HepG2 (cell line): ENCODE measurements around the gene CDK17.

ENCODE experiments used
- BCL3 ChIP-seq: sonication (generic); formaldehyde crosslinking; IDR thresholded peaks from 2 replicates; pipeline ENCODE4 v1.5.1; 2020; ENCODE audit warnings: mild to moderate bottlenecking, missing genetic modification reagents, moderate library complexity
- CTCF ChIP-seq: sonication (generic); formaldehyde crosslinking; IDR thresholded peaks from 2 replicates; pipeline ENCODE4 v1.5.0; 2020; ENCODE audit warnings: mild to moderate bottlenecking, missing genetic modification reagents, moderate library complexity
- HDAC2 ChIP-seq: sonication (generic); formaldehyde crosslinking; IDR thresholded peaks from 2 replicates; pipeline ENCODE4 v1.4.0; 2020; ENCODE audit warnings: missing genetic modification reagents
- NCOA2 ChIP-seq: sonication (generic); formaldehyde crosslinking; IDR thresholded peaks from 2 replicates; pipeline ENCODE4 v1.8.0; 2022; ENCODE audit warnings: inconsistent platforms
- TF ChIP-seq, protein P1 (sequence below): sonication (generic); formaldehyde crosslinking; IDR thresholded peaks from 2 replicates; pipeline ENCODE4 v1.5.1; 2020; ENCODE audit warnings: missing genetic modification reagents, mild to moderate bottlenecking, borderline replicate concordance
- TF ChIP-seq, protein P2 (sequence below): sonication (generic); formaldehyde crosslinking; IDR thresholded peaks from 2 replicates; pipeline ENCODE4 v1.4.0; 2020; ENCODE audit warnings: missing genetic modification reagents
- TF ChIP-seq, protein P3 (sequence below): sonication (generic); formaldehyde crosslinking; conservative IDR thresholded peaks from 2 replicates; pipeline ENCODE4 v1.5.0; 2020; ENCODE audit warnings: missing genetic modification reagents

DNA sequence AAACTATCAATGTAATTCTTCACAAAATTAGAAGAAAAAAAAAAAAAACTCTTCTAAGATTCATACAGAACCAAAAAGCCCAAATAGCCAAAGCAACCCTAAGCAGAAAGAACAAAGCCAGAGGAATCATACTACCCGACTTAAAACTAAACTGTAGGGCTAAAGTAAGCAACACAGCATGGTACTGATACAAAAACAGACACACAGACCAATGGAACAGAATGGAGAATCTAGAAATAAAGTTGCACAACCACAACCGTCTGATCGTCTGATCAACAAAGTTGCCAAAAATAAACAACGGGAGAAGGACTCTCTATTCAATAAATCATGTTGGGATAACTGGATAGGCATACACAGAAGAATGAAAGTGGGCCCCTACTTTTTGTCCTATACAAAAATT lies 16.9 kb downstream of the CDK17 start:
- no peak for TF ChIP-seq CTCF (CRISPR knock-in tag)
- TF ChIP-seq BCL3 = no peak
- no peak for TF ChIP-seq NCOA2 (CRISPR knock-in tag)
- TF ChIP-seq, protein P1, sequence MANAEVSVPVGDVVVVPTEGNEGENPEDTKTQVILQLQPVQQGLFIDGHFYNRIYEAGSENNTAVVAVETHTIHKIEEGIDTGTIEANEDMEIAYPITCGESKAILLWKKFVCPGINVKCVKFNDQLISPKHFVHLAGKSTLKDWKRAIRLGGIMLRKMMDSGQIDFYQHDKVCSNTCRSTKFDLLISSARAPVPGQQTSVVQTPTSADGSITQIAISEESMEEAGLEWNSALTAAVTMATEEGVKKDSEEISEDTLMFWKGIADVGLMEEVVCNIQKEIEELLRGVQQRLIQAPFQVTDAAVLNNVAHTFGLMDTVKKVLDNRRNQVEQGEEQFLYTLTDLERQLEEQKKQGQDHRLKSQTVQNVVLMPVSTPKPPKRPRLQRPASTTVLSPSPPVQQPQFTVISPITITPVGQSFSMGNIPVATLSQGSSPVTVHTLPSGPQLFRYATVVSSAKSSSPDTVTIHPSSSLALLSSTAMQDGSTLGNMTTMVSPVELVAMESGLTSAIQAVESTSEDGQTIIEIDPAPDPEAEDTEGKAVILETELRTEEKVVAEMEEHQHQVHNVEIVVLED (CRISPR knock-in tag) = no peak
- TF ChIP-seq, protein P2, sequence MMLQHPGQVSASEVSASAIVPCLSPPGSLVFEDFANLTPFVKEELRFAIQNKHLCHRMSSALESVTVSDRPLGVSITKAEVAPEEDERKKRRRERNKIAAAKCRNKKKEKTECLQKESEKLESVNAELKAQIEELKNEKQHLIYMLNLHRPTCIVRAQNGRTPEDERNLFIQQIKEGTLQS (CRISPR knock-in tag) = no peak
- TF ChIP-seq HDAC2 (CRISPR knock-in tag) = no peak
- TF ChIP-seq, protein P3, sequence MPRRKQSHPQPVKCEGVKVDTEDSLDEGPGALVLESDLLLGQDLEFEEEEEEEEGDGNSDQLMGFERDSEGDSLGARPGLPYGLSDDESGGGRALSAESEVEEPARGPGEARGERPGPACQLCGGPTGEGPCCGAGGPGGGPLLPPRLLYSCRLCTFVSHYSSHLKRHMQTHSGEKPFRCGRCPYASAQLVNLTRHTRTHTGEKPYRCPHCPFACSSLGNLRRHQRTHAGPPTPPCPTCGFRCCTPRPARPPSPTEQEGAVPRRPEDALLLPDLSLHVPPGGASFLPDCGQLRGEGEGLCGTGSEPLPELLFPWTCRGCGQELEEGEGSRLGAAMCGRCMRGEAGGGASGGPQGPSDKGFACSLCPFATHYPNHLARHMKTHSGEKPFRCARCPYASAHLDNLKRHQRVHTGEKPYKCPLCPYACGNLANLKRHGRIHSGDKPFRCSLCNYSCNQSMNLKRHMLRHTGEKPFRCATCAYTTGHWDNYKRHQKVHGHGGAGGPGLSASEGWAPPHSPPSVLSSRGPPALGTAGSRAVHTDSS (CRISPR knock-in tag) = no peak
